Epithelial cell of esophagus (primary cell): ENCODE measurements around the gene ZBTB20.
A peak's percentile ranks its signal among the peaks of the same experiment; 100 is the strongest.

Experiments used
- DNase-seq: peaks from one replicate; pipeline ENCODE4 v3.0.0; 2010; ENCODE audit warnings: low read depth
- H3K4me3 ChIP-seq: 2 replicates; pipeline ENCODE4 v1.5.1; 2011; ENCODE audit warnings: mild to moderate bottlenecking, low read length, control low read depth
- TF ChIP-seq, protein P1 (sequence below): IDR thresholded peaks from 2 replicates; pipeline ENCODE4 v1.5.1; 2011; ENCODE audit warnings: low read depth, mild to moderate bottlenecking, low read length, control low read depth, inconsistent platforms; ENCODE audit not compliant: insufficient read depth; ENCODE audit errors: missing control alignments

The ZBTB20 gene

DNA sequence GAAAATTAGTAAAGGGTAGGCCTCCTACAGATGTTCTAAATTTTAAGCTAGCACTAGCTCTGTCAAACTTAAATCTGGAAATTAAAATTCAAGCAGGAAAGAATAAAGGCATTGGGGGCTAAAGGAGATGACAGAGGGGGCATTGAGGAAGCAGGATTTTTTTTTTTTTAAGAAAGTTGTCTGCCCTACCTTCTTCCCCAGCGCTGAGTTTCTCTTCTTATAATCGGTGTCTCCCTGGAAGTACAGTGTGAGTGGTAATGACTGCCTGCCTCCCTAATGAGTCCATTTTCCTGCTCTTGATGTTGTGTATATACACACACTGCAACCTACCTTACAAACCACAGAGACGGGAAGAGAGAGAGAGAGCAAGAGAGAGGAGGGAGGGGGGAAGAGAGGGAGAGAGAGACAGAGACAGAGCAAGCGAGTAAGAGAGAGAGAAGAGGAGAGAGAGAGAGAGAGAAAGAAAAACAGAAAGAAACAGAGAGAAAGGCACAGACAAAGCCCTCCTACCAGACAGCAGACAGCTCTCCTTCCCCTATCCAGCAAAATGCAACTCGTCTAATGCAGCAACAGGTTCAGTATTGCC is 47.0 kb downstream of the ZBTB20 start:
- TF ChIP-seq, protein P1, sequence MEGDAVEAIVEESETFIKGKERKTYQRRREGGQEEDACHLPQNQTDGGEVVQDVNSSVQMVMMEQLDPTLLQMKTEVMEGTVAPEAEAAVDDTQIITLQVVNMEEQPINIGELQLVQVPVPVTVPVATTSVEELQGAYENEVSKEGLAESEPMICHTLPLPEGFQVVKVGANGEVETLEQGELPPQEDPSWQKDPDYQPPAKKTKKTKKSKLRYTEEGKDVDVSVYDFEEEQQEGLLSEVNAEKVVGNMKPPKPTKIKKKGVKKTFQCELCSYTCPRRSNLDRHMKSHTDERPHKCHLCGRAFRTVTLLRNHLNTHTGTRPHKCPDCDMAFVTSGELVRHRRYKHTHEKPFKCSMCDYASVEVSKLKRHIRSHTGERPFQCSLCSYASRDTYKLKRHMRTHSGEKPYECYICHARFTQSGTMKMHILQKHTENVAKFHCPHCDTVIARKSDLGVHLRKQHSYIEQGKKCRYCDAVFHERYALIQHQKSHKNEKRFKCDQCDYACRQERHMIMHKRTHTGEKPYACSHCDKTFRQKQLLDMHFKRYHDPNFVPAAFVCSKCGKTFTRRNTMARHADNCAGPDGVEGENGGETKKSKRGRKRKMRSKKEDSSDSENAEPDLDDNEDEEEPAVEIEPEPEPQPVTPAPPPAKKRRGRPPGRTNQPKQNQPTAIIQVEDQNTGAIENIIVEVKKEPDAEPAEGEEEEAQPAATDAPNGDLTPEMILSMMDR = no peak
- DNase-seq = peak; percentile 36
- H3K4me3 ChIP-seq = peak overlapping the region; percentile 4

DNA sequence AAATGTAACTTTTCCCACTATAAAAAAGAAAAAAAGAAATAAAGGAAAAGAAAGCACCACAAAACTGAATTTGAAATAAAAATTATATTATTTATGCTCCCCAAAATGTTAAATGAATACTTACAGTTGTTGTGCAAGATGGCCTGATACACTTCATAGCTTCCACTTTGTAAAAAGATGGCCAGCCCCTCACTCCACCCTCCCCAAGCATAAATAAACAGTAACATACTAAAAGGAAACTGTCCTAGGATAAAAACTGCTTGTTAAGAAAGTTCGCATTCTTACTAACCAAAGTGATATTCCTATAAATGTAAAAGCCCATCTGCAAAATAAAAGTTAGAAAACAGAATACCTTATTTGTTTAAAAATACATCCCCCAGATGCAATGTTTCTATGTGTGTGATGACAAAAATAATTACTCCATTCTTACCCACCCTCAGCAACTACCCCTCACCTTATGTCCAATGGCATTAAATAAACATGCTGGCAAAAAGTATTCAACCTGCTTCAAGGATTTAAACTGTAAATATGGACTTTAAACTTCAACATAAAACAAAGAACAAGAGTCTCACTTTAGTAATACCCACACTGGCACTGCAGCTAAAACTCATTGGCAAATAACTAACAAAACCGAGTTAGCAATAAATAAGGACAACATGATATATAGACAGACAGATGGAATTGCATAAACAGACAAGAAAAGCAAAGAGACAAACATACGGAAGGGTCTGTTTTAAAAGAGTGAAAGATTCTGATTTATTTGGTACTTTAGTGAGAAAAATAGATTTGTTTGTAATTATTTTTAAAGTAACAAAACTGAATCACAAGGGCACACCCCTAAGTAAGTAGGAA is 47.7 kb downstream of the ZBTB20 start:
- DNase-seq = no peak
- TF ChIP-seq, protein P1 = no peak
- no peak overlapping the region for H3K4me3 ChIP-seq

GRCh38 chr3:115098354-115099073 is 48.6 kb downstream of the ZBTB20 start:
- H3K4me3 ChIP-seq = no peak overlapping the region
- no peak for DNase-seq
- TF ChIP-seq, protein P1 = no peak

DNA sequence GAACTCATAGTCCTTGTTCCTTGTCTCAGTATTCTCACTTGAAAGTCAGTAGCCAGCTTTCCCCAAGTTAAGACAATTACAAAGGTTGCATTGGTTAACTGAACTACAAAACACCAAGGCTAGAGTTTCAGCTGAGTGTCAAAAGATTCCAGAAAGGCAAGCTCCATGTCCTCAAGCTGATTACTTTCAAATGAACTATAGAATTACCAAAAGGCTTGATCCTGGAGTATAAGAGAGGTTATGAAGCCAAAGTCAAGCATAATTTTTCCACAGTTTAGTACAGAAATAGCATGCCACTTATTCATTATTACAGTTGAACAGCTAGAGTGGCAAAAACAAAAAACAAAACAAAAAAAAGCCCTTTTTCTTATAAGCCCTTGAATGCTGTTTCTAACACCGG is 51.9 kb downstream of the ZBTB20 start:
- TF ChIP-seq, protein P1 = no peak
- no peak for DNase-seq
- no peak overlapping the region for H3K4me3 ChIP-seq

GRCh38 chr3:115092220-115092791 is 54.8 kb downstream of the ZBTB20 start:
- no peak overlapping the region for H3K4me3 ChIP-seq
- DNase-seq = peak; percentile 47
- TF ChIP-seq, protein P1 = peak; percentile 61

- TF ChIP-seq, protein P1 = no peak
- H3K4me3 ChIP-seq = no peak overlapping the region
- no peak for DNase-seq
These were observed 56.4 kb downstream of the ZBTB20 start for GRCh38 chr3:115090712-115091111.
